Stimulated activated CD8-positive, alpha-beta memory T cell treated with anti-CD3 and anti-CD28 coated beads, Interleukin-12 subunit alpha, Interleukin-12 subunit beta, amount 100 ng/mL, for 24 hours (primary cell): ENCODE results near the gene PDHA1.

Source experiments
- DNase-seq: peaks from one replicate; pipeline ENCODE4 v3.0.0-alpha.2; 2020; ENCODE audit errors: extremely low read depth

PDHA1 gene

GRCh38 chrX:19343535-19344408, at the start of gene PDHA1:
Gene PDHA1, plus strand, starts transcription at chrX:19343927. Its CDS starts 111 bp downstream, at chrX:19344038.
- peak; percentile 78 for DNase-seq

DNA sequence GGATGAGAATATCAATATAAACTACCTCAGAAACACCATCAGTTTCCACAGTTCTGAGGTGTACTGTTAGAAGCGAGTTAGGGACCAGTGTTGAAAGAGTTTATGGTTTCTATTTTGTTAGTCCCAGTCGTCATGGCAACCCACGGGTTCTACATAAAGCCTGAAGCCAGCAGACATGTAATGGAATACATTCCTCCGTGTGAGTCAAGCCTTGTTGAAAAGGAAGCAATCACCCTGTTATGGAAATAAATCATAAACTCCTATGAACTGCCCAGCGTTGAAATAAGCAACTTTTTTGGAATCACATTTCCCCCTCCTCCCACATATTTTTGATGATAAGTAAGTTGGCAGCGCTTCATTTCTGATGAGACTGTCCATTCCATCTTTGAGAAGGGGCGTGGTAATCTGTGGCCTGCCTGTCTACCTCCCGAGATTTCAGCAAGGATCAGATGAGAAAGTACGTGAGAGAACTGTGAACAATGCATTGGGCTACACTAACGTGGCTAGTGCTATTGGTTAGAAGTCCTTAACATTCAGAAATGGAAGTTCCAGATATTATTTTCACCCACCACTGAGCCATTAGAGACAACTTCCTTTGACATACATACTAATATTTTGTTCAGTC, 40.4 kb upstream of the PDHA1 start:
- no peak for DNase-seq

- no peak for DNase-seq
These were observed 17.2 kb upstream of the PDHA1 start for GRCh38 chrX:19326567-19326966.

DNA sequence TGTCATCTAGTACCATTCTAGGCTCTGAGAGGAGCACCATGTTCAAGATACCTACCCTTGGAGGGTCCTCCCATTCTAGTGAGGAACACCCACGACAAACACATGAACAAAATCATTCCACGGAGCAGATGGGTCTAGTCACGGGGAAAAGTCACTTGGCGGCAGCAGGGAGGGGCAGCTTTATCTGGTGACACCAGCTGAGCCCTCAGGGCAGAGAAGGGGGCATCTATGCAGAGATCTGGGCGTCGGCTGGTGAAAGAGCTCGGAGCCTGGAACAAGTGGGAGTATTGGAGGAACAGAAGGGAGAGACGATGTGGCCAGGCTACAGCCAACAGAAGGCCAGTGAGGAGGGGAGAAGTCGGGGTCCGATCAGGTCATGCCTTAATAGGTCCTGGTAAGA, 11.9 kb upstream of the PDHA1 start:
- DNase-seq: no peak

DNA sequence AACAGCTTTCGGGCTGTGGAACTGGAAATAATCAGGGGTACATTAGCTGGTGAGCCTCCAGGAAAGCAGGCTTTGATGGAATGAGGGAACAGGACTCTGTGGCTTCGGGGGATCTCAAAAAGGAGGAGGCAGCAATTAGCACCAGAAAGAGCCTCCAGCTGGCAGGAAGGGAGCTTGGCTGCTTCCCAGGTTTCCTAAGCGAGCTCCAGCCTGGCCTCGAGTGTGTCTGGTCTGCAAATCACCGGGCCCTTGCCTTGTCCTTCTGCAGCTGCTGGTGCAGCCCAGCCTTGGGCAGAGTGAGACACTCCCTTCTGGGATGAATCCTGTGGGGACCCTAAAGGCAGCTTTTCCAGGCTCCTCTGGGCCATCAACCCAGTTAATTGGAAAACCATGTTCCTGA, 10.7 kb upstream of the PDHA1 start:
- no peak for DNase-seq

- no peak for DNase-seq
These were observed 8.6 kb upstream of the PDHA1 start for GRCh38 chrX:19334945-19335626.

DNA sequence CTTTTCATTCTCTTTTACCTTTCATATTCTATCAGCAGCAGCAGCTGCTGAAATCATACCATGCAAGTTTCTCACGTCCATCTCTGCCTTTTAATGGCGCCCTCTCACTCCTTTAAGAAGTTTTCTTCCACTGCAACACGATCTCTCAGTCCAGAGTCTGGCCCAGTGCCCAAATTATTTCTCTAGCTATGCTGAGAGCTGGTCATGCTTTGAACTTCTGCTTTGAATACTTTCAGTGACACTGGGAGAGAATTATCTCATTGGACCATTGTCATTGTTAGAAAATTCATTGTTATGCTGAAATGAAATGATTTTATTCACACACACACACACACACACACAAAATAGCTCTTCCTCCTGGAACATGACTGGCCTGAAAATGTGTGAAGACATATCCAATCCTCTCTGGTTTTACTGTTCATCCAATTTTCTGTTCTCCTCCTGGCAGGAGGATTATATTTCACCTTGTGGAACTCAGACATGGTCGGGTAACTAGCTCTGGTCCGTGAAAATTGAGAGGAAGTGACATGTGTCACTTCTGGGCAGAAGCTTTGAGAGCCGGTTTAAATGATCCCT, 1.3 kb upstream of the PDHA1 start:
- DNase-seq: no peak

- DNase-seq: no peak
These were observed 617 bp upstream of the PDHA1 start for GRCh38 chrX:19343085-19343534.

DNA sequence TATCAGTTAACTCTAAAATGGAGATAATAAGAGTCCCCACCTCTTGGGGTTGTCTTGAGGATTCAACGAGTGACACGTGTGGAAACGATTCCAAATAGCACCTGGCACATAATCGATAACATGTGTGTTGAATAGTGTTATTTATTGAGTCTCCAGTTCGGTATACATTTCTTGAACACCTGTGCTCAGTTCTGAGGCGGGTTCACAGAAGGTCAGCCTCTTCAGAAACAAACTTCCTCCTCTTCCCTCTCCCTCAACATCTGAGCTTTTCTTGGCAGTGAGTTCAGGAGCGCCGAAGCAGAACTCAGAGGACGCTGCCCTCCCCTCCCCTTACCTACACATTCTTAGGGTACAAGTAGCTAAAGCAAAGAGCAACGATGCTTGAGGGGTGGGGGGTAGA, 934 bp downstream of the PDHA1 start:
- no peak for DNase-seq

DNA sequence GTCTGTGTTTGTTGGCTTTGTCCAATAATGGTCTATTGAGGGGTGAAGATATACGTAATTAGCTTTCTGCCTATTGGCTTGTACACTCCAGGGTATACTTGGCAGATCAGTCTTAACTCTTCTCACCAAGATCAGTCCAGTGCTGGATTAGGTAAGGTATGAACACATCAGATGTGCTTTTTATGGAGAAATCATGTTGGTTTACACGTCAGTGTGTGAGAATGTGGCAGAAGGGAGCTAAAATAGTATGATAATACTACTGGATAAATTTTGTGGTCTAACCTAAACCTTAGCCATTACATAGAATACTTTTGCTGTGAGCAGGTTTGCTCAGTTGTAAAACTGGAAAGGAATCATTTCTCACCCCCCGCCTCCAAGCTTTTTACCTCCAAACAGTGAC, 4.2 kb downstream of the PDHA1 start:
- DNase-seq: no peak

DNA sequence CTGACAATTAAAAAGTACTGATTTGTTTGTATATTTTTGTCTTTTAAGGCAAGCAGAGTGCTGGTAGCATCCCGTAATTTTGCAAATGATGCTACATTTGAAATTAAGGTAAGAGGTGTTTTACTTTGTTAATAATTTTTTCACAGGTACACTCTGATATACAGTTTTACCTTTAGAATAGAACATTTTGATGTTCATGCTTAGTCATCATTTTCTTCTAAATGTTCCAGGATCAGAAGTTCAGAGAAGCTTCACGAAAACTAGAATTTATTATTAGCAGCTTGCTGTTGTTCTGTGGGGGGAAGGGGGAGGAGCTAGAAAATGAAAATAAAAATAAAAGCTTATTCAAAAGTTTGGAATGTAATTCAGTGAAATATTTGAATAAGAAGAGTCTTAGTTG, 5.5 kb downstream of the PDHA1 start:
- DNase-seq: no peak

- no peak for DNase-seq
These were observed 7.2 kb downstream of the PDHA1 start for GRCh38 chrX:19350941-19351384.

GRCh38 chrX:19354625-19355024, 10.9 kb downstream of the PDHA1 start:
- DNase-seq: no peak

- DNase-seq: no peak
These were observed 14.8 kb downstream of the PDHA1 start for GRCh38 chrX:19358521-19358920.

DNA sequence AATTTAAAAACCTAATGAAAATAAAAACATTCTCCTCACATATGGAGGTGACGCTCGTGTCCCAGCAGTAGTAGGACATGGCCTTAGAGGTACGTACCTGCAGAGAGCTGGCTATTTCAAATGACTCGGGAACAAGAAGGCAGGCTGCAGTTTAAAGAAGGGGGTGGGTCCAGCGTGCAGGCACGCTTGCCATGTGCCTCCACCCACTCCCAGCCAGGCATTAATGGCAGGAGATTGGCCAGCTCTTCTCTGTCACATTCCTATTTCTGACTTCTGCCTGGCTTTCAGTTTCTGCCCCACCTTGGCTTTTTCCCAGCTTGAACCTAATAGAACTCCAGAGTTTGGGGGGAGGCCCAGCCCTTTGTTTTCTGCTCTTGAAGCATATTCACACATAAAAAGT, 17.2 kb downstream of the PDHA1 start:
- no peak for DNase-seq

- DNase-seq: no peak
These were observed 18.0 kb downstream of the PDHA1 start for GRCh38 chrX:19361701-19362100.

GRCh38 chrX:19368576-19368975, 24.8 kb downstream of the PDHA1 start:
- no peak for DNase-seq

DNA sequence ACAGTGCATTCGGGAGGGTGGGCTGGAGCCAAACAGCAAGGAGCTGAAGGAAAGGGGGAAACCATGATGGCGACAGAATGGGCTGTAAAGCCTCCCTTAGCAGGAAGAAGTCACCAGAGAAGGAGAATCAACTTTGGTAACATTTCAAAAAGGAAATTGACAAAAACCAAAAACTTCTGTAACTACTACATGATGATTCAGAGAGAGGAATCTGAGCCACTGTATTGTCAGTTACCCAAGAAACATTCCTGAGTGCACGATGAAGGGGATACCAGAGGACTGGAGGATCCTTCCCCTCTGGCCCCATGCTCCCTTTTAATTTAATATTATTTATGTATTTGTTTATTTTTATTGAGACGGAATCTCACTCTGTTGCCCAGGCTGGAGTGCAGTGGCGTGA, 26.3 kb downstream of the PDHA1 start:
- no peak for DNase-seq

DNA sequence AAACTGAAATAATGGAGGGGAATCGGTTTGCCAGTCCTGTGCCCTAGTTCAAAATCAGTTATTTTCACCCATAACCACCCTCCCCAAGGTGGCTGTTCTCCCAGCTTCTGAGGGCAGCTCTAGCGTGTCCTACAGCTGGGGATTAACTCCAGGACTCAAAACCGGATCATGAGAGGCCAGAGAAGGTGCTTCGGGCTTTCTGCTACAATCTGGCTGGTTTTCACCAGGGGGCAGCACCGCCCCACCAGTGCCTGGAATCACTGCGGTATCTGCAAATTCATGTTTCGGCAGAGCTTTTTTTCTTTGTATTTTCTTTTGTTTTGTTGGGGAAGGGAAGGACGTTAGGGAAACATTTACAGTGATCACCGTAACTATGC, 28.4 kb downstream of the PDHA1 start:
- DNase-seq: peak; percentile 17

DNA sequence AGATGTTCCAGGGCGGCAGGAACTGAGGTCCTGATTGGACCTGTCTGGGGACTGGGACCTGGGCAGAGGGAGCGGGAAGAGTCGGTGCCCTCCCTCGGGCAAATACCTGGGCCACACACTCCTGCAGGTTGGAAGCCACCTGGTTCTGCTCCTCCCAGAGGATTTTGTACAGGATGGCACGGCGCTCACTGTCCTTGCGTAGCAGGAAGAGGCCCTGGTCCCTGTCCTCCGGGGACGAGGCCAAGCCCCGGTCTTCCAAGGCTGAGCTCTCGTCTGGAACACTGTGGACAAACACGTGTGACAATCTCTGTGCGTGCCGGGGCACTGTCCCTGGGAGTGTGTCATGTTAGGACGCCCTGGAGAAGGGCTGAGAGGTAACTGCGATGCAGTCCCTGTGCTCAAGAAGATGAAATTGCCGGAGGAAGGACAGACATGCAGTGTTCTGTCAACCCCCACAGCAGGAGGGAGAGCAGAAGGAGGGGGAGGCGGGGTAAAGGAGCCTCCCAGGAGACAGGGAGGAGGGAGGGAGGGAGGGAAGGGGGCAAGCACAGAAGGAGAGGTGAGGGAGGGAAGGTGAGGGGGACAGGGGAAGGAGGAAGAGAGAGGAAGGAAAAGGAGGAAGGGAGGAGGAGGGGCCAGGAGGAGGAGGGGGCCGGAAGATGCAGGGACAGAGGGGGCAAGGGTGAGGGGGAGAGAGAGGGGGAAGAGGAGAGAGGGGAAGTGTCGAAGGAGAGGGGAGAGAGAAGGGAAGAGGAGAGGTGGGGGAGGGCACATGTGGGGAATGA, 29.0 kb downstream of the PDHA1 start:
- no peak for DNase-seq

DNA sequence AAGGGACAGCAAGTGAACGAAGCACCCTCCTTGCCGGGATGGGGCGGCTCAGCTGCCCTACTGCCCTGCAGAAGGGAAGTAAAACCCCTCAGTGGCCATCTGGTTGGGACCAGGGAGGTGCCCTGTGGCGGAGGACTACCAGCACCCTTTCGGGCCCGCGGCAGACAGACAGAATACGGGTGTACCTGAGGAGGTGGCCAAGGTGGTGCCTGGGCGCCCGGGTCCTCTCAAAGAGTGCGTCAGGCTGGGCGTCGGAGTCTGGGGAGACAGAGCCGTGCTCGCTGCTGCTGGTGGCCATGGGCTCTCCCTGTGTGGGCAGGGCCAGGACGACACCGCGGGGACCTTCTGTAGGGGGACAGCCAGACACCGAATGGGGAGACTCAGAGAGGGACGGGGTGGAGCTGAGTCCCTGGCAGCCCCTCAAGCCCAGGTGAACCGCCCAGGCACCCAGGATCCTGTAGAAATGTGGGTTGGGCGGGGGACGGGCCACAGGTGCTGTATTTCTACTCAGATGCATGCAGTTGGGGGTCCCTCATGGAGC, 29.7 kb downstream of the PDHA1 start:
- no peak for DNase-seq
